K562 (cell line): Measurements from ENCODE around the gene DYNLL1. TPM values are rescaled to one million over a fixed set of nuclear protein-coding genes. Genes with fewer than 3 reads are reported as not detected.

ENCODE experiments used
- CBX5 ChIP-seq: IDR thresholded peaks from 2 replicates; pipeline ENCODE4 v1.6.1; 2014; ENCODE audit warnings: low read depth, borderline replicate concordance
- CREM ChIP-seq: IDR thresholded peaks from 2 replicates; pipeline ENCODE4 v1.6.1; 2014; ENCODE audit warnings: antibody characterized with exemption, low read depth
- E4F1 ChIP-seq: fragments of 250-450 bp; sonication (Bioruptor Pico); IDR thresholded peaks from 2 replicates; pipeline ENCODE4 v1.5.0; 2021; ENCODE audit warnings: mild to moderate bottlenecking, borderline replicate concordance
- EZH2 ChIP-seq: IDR thresholded peaks from 2 replicates; pipeline ENCODE4 v1.6.1; 2012; ENCODE audit warnings: low read depth, mild to moderate bottlenecking, inconsistent platforms, low read length, borderline replicate concordance
- FOXA1 ChIP-seq: fragments of 450-650 bp; IDR thresholded peaks from 2 replicates; pipeline ENCODE4 v1.6.1; 2016; ENCODE audit warnings: mild to moderate bottlenecking, borderline replicate concordance
- FOXK1 ChIP-seq: sonication (generic); formaldehyde crosslinking; IDR thresholded peaks from 2 replicates; pipeline ENCODE4 v1.8.0; 2022; ENCODE audit warnings: missing genetic modification reagents, mild to moderate bottlenecking, borderline replicate concordance
- HDGF ChIP-seq: fragments of 450-650 bp; IDR thresholded peaks from 2 replicates; pipeline ENCODE4 v1.6.1; 2016
- HMG20A ChIP-seq: fragments of 450-650 bp; formaldehyde crosslinking; conservative IDR thresholded peaks from 2 replicates; pipeline ENCODE4 v1.4.0; 2020; ENCODE audit warnings: mild to moderate bottlenecking, mixed read lengths
- HNRNPH1 ChIP-seq: fragments of 200-400 bp; formaldehyde crosslinking; optimal IDR thresholded peaks from 2 replicates; pipeline ENCODE3; 2017; ENCODE audit warnings: low read depth, mild to moderate bottlenecking, low read length, moderate library complexity
- NFIC ChIP-seq: fragments of 450-650 bp; IDR thresholded peaks from 2 replicates; pipeline ENCODE4 v1.6.1; 2017; ENCODE audit warnings: mild to moderate bottlenecking, inconsistent platforms
- NFXL1 ChIP-seq: fragments of 450-650 bp; formaldehyde crosslinking; IDR thresholded peaks from 2 replicates; pipeline ENCODE4 v1.4.0; 2021; ENCODE audit warnings: mild to moderate bottlenecking
- PHF20 ChIP-seq: fragments of 450-650 bp; IDR thresholded peaks from 2 replicates; pipeline ENCODE4 v1.6.1; 2018; ENCODE audit not compliant: partially characterized antibody
- POLR2AphosphoS2 ChIP-seq: IDR thresholded peaks from 2 replicates; pipeline ENCODE4 v1.6.1; 2012; ENCODE audit warnings: low read length, improper control_type of control experiment
- RB1 ChIP-seq: fragments of 450-650 bp; IDR thresholded peaks from 2 replicates; pipeline ENCODE4 v1.6.1; 2017; ENCODE audit warnings: low read depth, mild to moderate bottlenecking
- SFPQ ChIP-seq: fragments of 200-400 bp; formaldehyde crosslinking; IDR thresholded peaks from 2 replicates; pipeline ENCODE4 v1.6.1; 2017; ENCODE audit warnings: mild to moderate bottlenecking, low read depth, low read length, moderate library complexity
- TFAM ChIP-seq: fragments of 250-450 bp; sonication (Bioruptor Pico); conservative IDR thresholded peaks from 2 replicates; pipeline ENCODE4 v1.5.0; 2021; ENCODE audit warnings: mild to moderate bottlenecking, moderate library complexity
- WHSC1 ChIP-seq: IDR thresholded peaks from one replicate; pipeline ENCODE4 v1.6.1; 2012; ENCODE audit warnings: low read length, control low read depth, inconsistent platforms
- ZBTB1 ChIP-seq: sonication (generic); formaldehyde crosslinking; IDR thresholded peaks from 2 replicates; pipeline ENCODE4 v1.8.1; 2023; ENCODE audit warnings: missing genetic modification reagents, low read depth, mild to moderate bottlenecking, borderline replicate concordance
- ZFP1 ChIP-seq: fragments of 450-650 bp; formaldehyde crosslinking; IDR thresholded peaks from 2 replicates; pipeline ENCODE4 v1.4.0; 2020; ENCODE audit warnings: mild to moderate bottlenecking, mixed read lengths
- ZFPM2 ChIP-seq: fragments of 250-450 bp; sonication (Bioruptor Pico); IDR thresholded peaks from 2 replicates; pipeline ENCODE4 v1.5.1; 2022; ENCODE audit warnings: mild to moderate bottlenecking
- ZNF280A ChIP-seq: fragments of 450-650 bp; IDR thresholded peaks from 2 replicates; pipeline ENCODE4 v1.6.1; 2018; ENCODE audit warnings: mild to moderate bottlenecking, low read depth; ENCODE audit not compliant: partially characterized antibody
- ZNF3 ChIP-seq: fragments of 250-450 bp; sonication (Bioruptor Pico); IDR thresholded peaks from 2 replicates; pipeline ENCODE4 v1.5.0; 2021; ENCODE audit warnings: mild to moderate bottlenecking, moderate library complexity
- ZNF586 ChIP-seq: fragments of 450-650 bp; formaldehyde crosslinking; conservative IDR thresholded peaks from 2 replicates; pipeline ENCODE4 v1.4.0; 2020; ENCODE audit warnings: mild to moderate bottlenecking, moderate library complexity
- ZNF696 ChIP-seq: fragments of 250-450 bp; sonication (Bioruptor Pico); conservative IDR thresholded peaks from 2 replicates; pipeline ENCODE4 v1.4.0; 2020; ENCODE audit warnings: mild to moderate bottlenecking, moderate library complexity
- ZSCAN32 ChIP-seq: fragments of 450-650 bp; formaldehyde crosslinking; IDR thresholded peaks from 2 replicates; pipeline ENCODE4 v1.4.0; 2020; ENCODE audit warnings: mild to moderate bottlenecking, moderate library complexity
- polyA plus RNA-seq, 8 experiments: library from polyadenylated mRNA; depleted of rRNA in 4 of 8; stranded (reverse) in 5 of 8; unstranded in 3 of 8; fragments of >200 nt; fragmentation: Nextera tagmentation in 2 of 8; fragmentation: Illumina TruSeq in 1 of 8; extraction: Ambion mirVana in 2 of 8; extraction: Trizol in 1 of 8; gene quantifications; 2 replicates each; pipeline versions ENCODE4 v1.2.1 to v1.2.3, GENCODE V29; 2011 to 2014; ENCODE audit warnings: inconsistent platforms in 1 of 8, missing spikeins in 1 of 8
- total RNA-seq, 7 experiments: library from RNA; depleted of rRNA in 6 of 7; stranded (reverse); fragments of >200 nt in 6 of 7; fragmentation: Illumina TruSeq in 2 of 7; extraction: Trizol in 2 of 7; gene quantifications; 2 replicates each; pipeline versions ENCODE4 v1.2.1 to v1.2.3, GENCODE V29; 2011 to 2021; ENCODE audit warnings: low replicate concordance in 1 of 7

DYNLL1 gene
- total and polyA plus RNA-seq, 9 of the 15 experiments (the other 6 are each of a cell fraction or from before 2014, with no cell fraction given): 303 to 1,112 (median 468) TPM

- TF ChIP-seq ZBTB1 (CRISPR knock-in tag) (peak; percentile 47; the same call in 1 of the 2 replicates), PHF20 (peak; percentile 53), NFIC (no peak), ZSCAN32 (0 out of 2 replicates have a peak, but pooled peaks have one; percentile 43), NFXL1 (no peak), POLR2AphosphoS2 (peak; percentile 47; the same call in 1 of the 2 replicates), ZFPM2 (CRISPR knock-in tag) (peak; percentile 26; the same call in 1 of the 2 replicates), ZFP1 (CRISPR knock-in tag) (no peak), HDGF (no peak), FOXA1 (no peak), E4F1 (no peak), CREM (peak; percentile 45), RB1 (peak; percentile 90), HNRNPH1 (no peak), EZH2 (no peak), ZNF586 (CRISPR knock-in tag) (0 out of 2 replicates have a peak, but pooled peaks have one; percentile 22), SFPQ (no peak), ZNF3 (CRISPR knock-in tag) (no peak), ZNF280A (no peak), HMG20A (CRISPR knock-in tag) (no peak), FOXK1 (CRISPR knock-in tag) (0 out of 2 replicates have a peak, but pooled peaks have one; percentile 67), CBX5 (no peak), WHSC1 (no peak), ZNF696 (CRISPR knock-in tag) (no peak), TFAM (no peak)
Observed at GRCh38 chr12:120469450-120470149, 26.3 kb upstream of the DYNLL1 start, which contains the start of gene SRSF9 (continued).
